HEK293T (cell line): Measurements from ENCODE around the gene TLX1.

Source experiments
- ARNT ChIP-seq: fragments of 450-650 bp; IDR thresholded peaks from 2 replicates; pipeline ENCODE4 v1.6.1; 2017; ENCODE audit warnings: mild to moderate bottlenecking
- BHLHE40 ChIP-seq: fragments of 450-650 bp; IDR thresholded peaks from 2 replicates; pipeline ENCODE4 v1.6.1; 2016; ENCODE audit warnings: mild to moderate bottlenecking, moderate library complexity, borderline replicate concordance
- CTBP1 ChIP-seq: fragments of 450-650 bp; IDR thresholded peaks from 2 replicates; pipeline ENCODE4 v1.6.1; 2016; ENCODE audit warnings: borderline replicate concordance
- ELF4 ChIP-seq: fragments of 450-650 bp; IDR thresholded peaks from 2 replicates; pipeline ENCODE4 v1.6.1; 2017; ENCODE audit warnings: antibody characterized with exemption
- FOXK2 ChIP-seq: fragments of 450-650 bp; IDR thresholded peaks from 2 replicates; pipeline ENCODE4 v1.6.1; 2016; ENCODE audit warnings: mild to moderate bottlenecking
- FOXM1 ChIP-seq: fragments of 450-650 bp; IDR thresholded peaks from 2 replicates; pipeline ENCODE4 v1.6.1; 2017; ENCODE audit warnings: mild to moderate bottlenecking, borderline replicate concordance
- HDGF ChIP-seq: fragments of 450-650 bp; IDR thresholded peaks from 2 replicates; pipeline ENCODE4 v1.6.1; 2017; ENCODE audit warnings: antibody characterized with exemption, borderline replicate concordance
- NFRKB ChIP-seq: fragments of 450-650 bp; IDR thresholded peaks from 2 replicates; pipeline ENCODE4 v1.6.1; 2016; ENCODE audit warnings: mild to moderate bottlenecking, moderate library complexity
- PKNOX1 ChIP-seq: fragments of 450-650 bp; IDR thresholded peaks from 2 replicates; pipeline ENCODE4 v1.6.1; 2016
- SP1 ChIP-seq: fragments of 450-650 bp; IDR thresholded peaks from 2 replicates; pipeline ENCODE4 v1.6.1; 2017
- TARDBP ChIP-seq: fragments of 450-650 bp; IDR thresholded peaks from 2 replicates; pipeline ENCODE4 v1.6.1; 2016
- ZNF384 ChIP-seq: fragments of 450-650 bp; IDR thresholded peaks from 2 replicates; pipeline ENCODE4 v1.6.1; 2016

GRCh38 chr10:101122270-101123084 lies 8.6 kb upstream of the TLX1 start:
- TF ChIP-seq FOXK2 (no peak), BHLHE40 (no peak), FOXM1 (no peak), PKNOX1 (no peak), SP1 (no peak), HDGF (no peak), ELF4 (no peak), NFRKB (no peak), ARNT (no peak), TARDBP (no peak), CTBP1 (no peak), ZNF384 (no peak)
